ENCODE data around the gene PRDM11.

PRDM11 gene

GRCh38 chr11:45152740-45153595, 6.5 kb downstream of the PRDM11 start:
- no peak for DNase-seq (ENCODE audit: low read depth)
- TF ChIP-seq, protein P1, sequence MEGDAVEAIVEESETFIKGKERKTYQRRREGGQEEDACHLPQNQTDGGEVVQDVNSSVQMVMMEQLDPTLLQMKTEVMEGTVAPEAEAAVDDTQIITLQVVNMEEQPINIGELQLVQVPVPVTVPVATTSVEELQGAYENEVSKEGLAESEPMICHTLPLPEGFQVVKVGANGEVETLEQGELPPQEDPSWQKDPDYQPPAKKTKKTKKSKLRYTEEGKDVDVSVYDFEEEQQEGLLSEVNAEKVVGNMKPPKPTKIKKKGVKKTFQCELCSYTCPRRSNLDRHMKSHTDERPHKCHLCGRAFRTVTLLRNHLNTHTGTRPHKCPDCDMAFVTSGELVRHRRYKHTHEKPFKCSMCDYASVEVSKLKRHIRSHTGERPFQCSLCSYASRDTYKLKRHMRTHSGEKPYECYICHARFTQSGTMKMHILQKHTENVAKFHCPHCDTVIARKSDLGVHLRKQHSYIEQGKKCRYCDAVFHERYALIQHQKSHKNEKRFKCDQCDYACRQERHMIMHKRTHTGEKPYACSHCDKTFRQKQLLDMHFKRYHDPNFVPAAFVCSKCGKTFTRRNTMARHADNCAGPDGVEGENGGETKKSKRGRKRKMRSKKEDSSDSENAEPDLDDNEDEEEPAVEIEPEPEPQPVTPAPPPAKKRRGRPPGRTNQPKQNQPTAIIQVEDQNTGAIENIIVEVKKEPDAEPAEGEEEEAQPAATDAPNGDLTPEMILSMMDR (IDR thresholded peaks at IDR 0.05; ENCODE audit: control insufficient read depth, insufficient read depth, low read depth, low read length, missing control alignments) = no peak
- no peak overlapping the region for H3K4me3 ChIP-seq (ENCODE audit: control insufficient read depth, low read depth, low read length)

- no peak overlapping the region for H3K4me3 ChIP-seq (ENCODE audit: control insufficient read depth, low read depth, low read length)
- TF ChIP-seq, protein P1 (IDR thresholded peaks at IDR 0.05; ENCODE audit: control insufficient read depth, insufficient read depth, low read depth, low read length, missing control alignments) = no peak
- DNase-seq (ENCODE audit: low read depth) = no peak
These were observed 7.8 kb downstream of the PRDM11 start for GRCh38 chr11:45154276-45154675.

GRCh38 chr11:45155058-45155551, 8.7 kb downstream of the PRDM11 start:
- TF ChIP-seq, protein P1 (IDR thresholded peaks at IDR 0.05; ENCODE audit: control insufficient read depth, insufficient read depth, low read depth, low read length, missing control alignments) = no peak
- no peak overlapping the region for H3K4me3 ChIP-seq (ENCODE audit: control insufficient read depth, low read depth, low read length)
- no peak for DNase-seq (ENCODE audit: low read depth)

- no peak overlapping the region for H3K4me3 ChIP-seq (ENCODE audit: control insufficient read depth, low read depth, low read length)
- TF ChIP-seq, protein P1 (IDR thresholded peaks at IDR 0.05; ENCODE audit: control insufficient read depth, insufficient read depth, low read depth, low read length, missing control alignments) = no peak
- no peak for DNase-seq (ENCODE audit: low read depth)
These were observed 9.3 kb downstream of the PRDM11 start for GRCh38 chr11:45155627-45156180.

DNA sequence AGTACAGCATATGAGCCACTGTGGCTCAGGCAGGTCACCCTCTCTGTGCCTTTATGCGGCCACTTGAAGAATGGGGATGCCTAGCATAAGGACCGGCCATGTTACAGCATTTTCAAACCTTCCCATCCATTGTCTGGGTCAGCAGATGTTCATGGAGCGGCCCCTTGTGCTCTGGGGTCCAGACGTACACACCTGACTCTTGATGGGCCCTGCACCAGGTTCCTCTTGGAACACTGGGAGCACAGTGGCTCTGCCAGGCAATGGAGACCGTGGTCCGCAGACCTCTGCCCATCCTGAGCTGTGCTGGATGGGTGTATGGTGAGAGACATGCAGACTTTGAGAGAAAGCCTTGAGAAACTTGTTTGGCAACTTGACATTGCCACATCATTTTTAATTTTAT, 9.8 kb downstream of the PRDM11 start:
- no peak for DNase-seq (ENCODE audit: low read depth)
- TF ChIP-seq, protein P1 (IDR thresholded peaks at IDR 0.05; ENCODE audit: control insufficient read depth, insufficient read depth, low read depth, low read length, missing control alignments) = no peak
- H3K4me3 ChIP-seq (ENCODE audit: control insufficient read depth, low read depth, low read length) = no peak overlapping the region

DNA sequence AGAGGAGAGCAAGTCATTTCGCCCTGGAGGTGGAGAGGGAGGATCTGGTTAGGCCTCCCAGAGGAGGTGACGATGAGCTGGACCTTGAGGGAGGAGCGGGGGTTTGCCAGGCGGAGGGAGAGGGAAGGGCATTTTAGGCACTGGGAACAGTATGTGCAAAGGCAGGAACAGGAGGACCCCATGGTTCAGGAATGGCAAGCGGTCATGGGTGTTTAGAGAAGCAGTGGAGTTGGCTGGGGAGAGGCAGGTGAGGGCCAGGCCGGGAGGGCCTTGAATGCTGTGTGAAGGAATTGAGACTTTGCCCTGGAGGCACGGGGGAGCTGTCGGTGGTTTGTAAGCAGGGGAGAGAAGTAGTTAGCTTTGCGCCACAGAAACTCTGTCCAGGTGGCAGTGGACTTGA, 10.3 kb downstream of the PRDM11 start:
- no peak overlapping the region for H3K4me3 ChIP-seq (ENCODE audit: control insufficient read depth, low read depth, low read length)
- DNase-seq (ENCODE audit: low read depth) = no peak
- TF ChIP-seq, protein P1 (IDR thresholded peaks at IDR 0.05; ENCODE audit: control insufficient read depth, insufficient read depth, low read depth, low read length, missing control alignments) = no peak
